H9 (cell line): ENCODE measurements around the gene SLC12A8. TPM values are rescaled to one million over a fixed set of nuclear protein-coding genes. Genes with fewer than 3 reads are reported as not detected.

ENCODE experiments used
- DNase-seq: peaks from one replicate; pipeline ENCODE4 v3.0.0-alpha.2; 2017
- H2AFZ ChIP-seq: one replicate; pipeline ENCODE4 v1.6.1; 2013; ENCODE audit warnings: mild to moderate bottlenecking, low read length, control low read depth, moderate library complexity
- H2AK5ac ChIP-seq: 2 replicates; pipeline ENCODE4 v1.6.1; 2013; ENCODE audit warnings: low read length, control low read depth, mixed read lengths; ENCODE audit not compliant: insufficient read length
- H2BK120ac ChIP-seq: one replicate; pipeline ENCODE4 v1.6.1; 2013; ENCODE audit warnings: low read depth, mild to moderate bottlenecking, low read length, control low read depth, inconsistent platforms; ENCODE audit not compliant: poor library complexity, severe bottlenecking
- H2BK12ac ChIP-seq: 2 replicates; pipeline ENCODE4 v1.6.1; 2013; ENCODE audit warnings: low read length, control low read depth, mixed read lengths, low read depth; ENCODE audit not compliant: insufficient read length
- H2BK15ac ChIP-seq: 2 replicates; pipeline ENCODE4 v1.6.1; 2013; ENCODE audit warnings: low read depth, low read length, control low read depth
- H2BK20ac ChIP-seq: one replicate; pipeline ENCODE4 v1.6.1; 2013; ENCODE audit warnings: low read depth, mild to moderate bottlenecking, low read length, control low read depth, inconsistent platforms; ENCODE audit not compliant: poor library complexity, severe bottlenecking
- H2BK5ac ChIP-seq: 2 replicates; pipeline ENCODE4 v1.6.1; 2013; ENCODE audit warnings: low read length, control low read depth, mixed read lengths; ENCODE audit not compliant: insufficient read length
- H3K14ac ChIP-seq: 2 replicates; pipeline ENCODE4 v1.6.1; 2013; ENCODE audit warnings: low read length, control low read depth; ENCODE audit not compliant: insufficient read depth
- H3K18ac ChIP-seq: 2 replicates; pipeline ENCODE4 v1.6.1; 2013; ENCODE audit warnings: low read depth, mild to moderate bottlenecking, mixed read lengths, low read length, control low read depth; ENCODE audit not compliant: insufficient read length
- H3K23ac ChIP-seq: 2 replicates; pipeline ENCODE4 v1.6.1; 2013; ENCODE audit warnings: low read length, control low read depth, mixed read lengths, low read depth; ENCODE audit not compliant: insufficient read length
- H3K23me2 ChIP-seq: 2 replicates; pipeline ENCODE4 v1.6.1; 2013; ENCODE audit warnings: low read depth, mild to moderate bottlenecking, mixed read lengths, low read length, control low read depth; ENCODE audit not compliant: insufficient read length, poor library complexity, severe bottlenecking
- H3K27ac ChIP-seq: 2 replicates; pipeline ENCODE4 v1.5.1; 2013; ENCODE audit warnings: low read length, control low read depth, mixed read lengths, low read depth; ENCODE audit not compliant: insufficient read length
- H3K27me3 ChIP-seq: 2 replicates; pipeline ENCODE4 v1.6.1; 2013; ENCODE audit warnings: low read length, control low read depth, inconsistent platforms; ENCODE audit not compliant: insufficient read depth
- H3K4ac ChIP-seq: 2 replicates; pipeline ENCODE4 v1.6.1; 2013; ENCODE audit warnings: low read depth, mild to moderate bottlenecking, control low read depth, inconsistent platforms, low read length, moderate library complexity
- H3K4me1 ChIP-seq: 2 replicates; pipeline ENCODE4 v1.6.1; 2013; ENCODE audit warnings: low read length, control low read depth, inconsistent platforms; ENCODE audit not compliant: insufficient read depth
- H3K4me2 ChIP-seq: 2 replicates; pipeline ENCODE4 v1.6.1; 2013; ENCODE audit warnings: low read length, control low read depth, mixed read lengths; ENCODE audit not compliant: insufficient read length, insufficient read depth
- H3K56ac ChIP-seq: 2 replicates; pipeline ENCODE4 v1.6.1; 2013; ENCODE audit warnings: low read depth, mild to moderate bottlenecking, mixed read lengths, low read length, control low read depth; ENCODE audit not compliant: insufficient read length
- H3K79me1 ChIP-seq: 2 replicates; pipeline ENCODE4 v1.6.1; 2013; ENCODE audit warnings: low read depth, mild to moderate bottlenecking, moderate library complexity, low read length, control low read depth, inconsistent platforms; ENCODE audit not compliant: insufficient read depth, poor library complexity, severe bottlenecking
- H3K79me2 ChIP-seq: 2 replicates; pipeline ENCODE4 v1.6.1; 2013; ENCODE audit warnings: low read length, control low read depth, inconsistent platforms; ENCODE audit not compliant: insufficient read depth
- H3K9ac ChIP-seq: 2 replicates; pipeline ENCODE4 v1.6.1; 2013; ENCODE audit warnings: low read length, control low read depth, mixed read lengths; ENCODE audit not compliant: insufficient read length; ENCODE audit errors: extremely low read depth
- H3K9me3 ChIP-seq: one replicate; pipeline ENCODE4 v1.6.1; 2013; ENCODE audit warnings: low read depth, low read length, inconsistent platforms; ENCODE audit not compliant: control insufficient read depth
- H3T11ph ChIP-seq: one replicate; pipeline ENCODE4 v1.6.1; 2013; ENCODE audit warnings: mild to moderate bottlenecking, low read length, control low read depth, inconsistent platforms
- H4K20me1 ChIP-seq: one replicate; pipeline ENCODE4 v1.6.1; 2013; ENCODE audit not compliant: control insufficient read depth, insufficient read length, insufficient read depth
- H4K5ac ChIP-seq: 2 replicates; pipeline ENCODE4 v1.6.1; 2013; ENCODE audit warnings: low read depth, mild to moderate bottlenecking, mixed read lengths, low read length, control low read depth; ENCODE audit not compliant: insufficient read length
- H4K8ac ChIP-seq: replicated peaks from 2 replicates; pipeline ENCODE4 v1.6.1; 2013; ENCODE audit warnings: low read length, control low read depth, mixed read lengths, low read depth; ENCODE audit not compliant: insufficient read length
- H4K91ac ChIP-seq: 2 replicates; pipeline ENCODE4 v1.6.1; 2013; ENCODE audit warnings: low read depth, mild to moderate bottlenecking, moderate library complexity, mixed read lengths, low read length, control low read depth; ENCODE audit not compliant: insufficient read length
- H3K27ac Mint-ChIP-seq, 3 experiments: 2 replicates in 2 of 3; 3 replicates in 1 of 3; pipeline ENCODE4 v1.8.0; 2020 to 2021; ENCODE audit warnings: mixed read lengths in 3 of 3, mild to moderate bottlenecking in 1 of 3, moderate library complexity in 1 of 3
- H3K27me3 Mint-ChIP-seq: 2 replicates; pipeline ENCODE4 v1.8.0; 2021; ENCODE audit warnings: low read depth, mild to moderate bottlenecking, moderate library complexity, mixed read lengths
- H3K36me3 Mint-ChIP-seq, 3 experiments: 2 replicates in 2 of 3; 3 replicates in 1 of 3; pipeline ENCODE4 v1.8.0; 2020 to 2021; ENCODE audit warnings: low read depth in 3 of 3, mixed read lengths in 3 of 3; ENCODE audit not compliant: insufficient read depth in 1 of 3
- H3K4me1 Mint-ChIP-seq, 2 experiments: 2 replicates each; pipeline ENCODE4 v1.8.0; 2020; ENCODE audit warnings: mixed read lengths in 2 of 2
- H3K4me3 Mint-ChIP-seq, 2 experiments: 2 replicates in 1 of 2; 3 replicates in 1 of 2; pipeline ENCODE4 v1.8.0; 2020 to 2021; ENCODE audit warnings: mild to moderate bottlenecking in 2 of 2, mixed read lengths in 2 of 2, moderate library complexity in 1 of 2
- H3K9me3 Mint-ChIP-seq, 2 experiments: 2 replicates in 1 of 2; 3 replicates in 1 of 2; pipeline ENCODE4 v1.8.0; 2020; ENCODE audit warnings: mild to moderate bottlenecking in 2 of 2, mixed read lengths in 2 of 2, moderate library complexity in 1 of 2
- WGBS: extraction: QIAGEN DNeasy Blood & Tissue Kit; methylation state at CpG from one replicate; pipeline ENCODE4 v1.1.7; 2013; ENCODE audit warnings: missing lambda C conversion rate, low lambda C conversion rate, mixed read lengths; ENCODE audit not compliant: insufficient read length; ENCODE audit errors: extremely low coverage; 5-methylcytosine and 5-hydroxymethylcytosine counted together
- total RNA-seq: library from RNA; stranded (reverse); gene quantifications from 2 replicates; pipeline ENCODE4 v1.2.1, GENCODE V29; 2021
- TF ChIP-seq, protein P1 (sequence below): fragments of 200-600 bp; sonication (generic); conservative IDR thresholded peaks from 3 replicates; pipeline ENCODE4 v1.8.0; 2021; ENCODE audit warnings: antibody characterized with exemption, mild to moderate bottlenecking

The SLC12A8 gene
- total RNA-seq, 1 experiment from 2014 or later = 8.2 TPM

DNA sequence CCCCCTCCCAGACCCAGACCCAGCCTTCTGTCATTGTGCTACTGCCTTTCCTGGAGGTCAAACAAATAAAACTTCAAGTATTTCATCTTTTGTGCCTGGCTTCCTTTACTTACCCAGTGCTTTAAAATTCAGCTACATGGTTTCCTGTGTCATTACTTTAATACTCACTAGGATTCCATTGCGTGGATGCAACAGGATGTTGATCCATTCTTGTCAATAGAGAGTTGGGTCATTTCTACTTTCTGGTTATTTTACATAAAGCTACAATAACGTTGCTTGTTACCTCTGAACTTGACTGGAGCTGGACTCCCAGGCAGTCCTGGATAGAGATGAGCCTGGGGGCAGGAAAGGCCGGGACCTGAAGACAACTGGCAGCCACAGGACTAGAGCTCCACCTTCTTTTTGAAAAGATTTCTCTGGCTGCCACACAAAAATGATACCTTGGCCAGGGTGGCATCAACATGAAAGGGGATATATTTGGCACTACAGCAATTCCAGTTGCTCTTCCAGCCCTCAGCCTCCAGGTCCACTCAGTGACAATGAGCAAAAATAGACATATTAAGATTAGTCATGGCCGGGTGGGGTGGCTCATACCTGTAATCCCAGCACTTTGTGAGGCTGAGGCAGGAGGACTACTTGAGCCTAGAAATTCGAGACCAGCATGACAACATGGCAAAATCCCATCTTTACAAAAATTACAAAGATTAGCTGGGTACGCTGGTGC is 133.4 kb downstream of the SLC12A8 start:
- Histone ChIP-seq H2BK5ac (no peak overlapping the region), H4K8ac (no peak overlapping the region), H3K23me2 (no peaks in the 10 kb centered on the region), H3K4ac (no peak overlapping the region), H3K23ac (no peak overlapping the region), H2BK20ac (no peak overlapping the region), H3K79me1 (no peaks in the 10 kb centered on the region), H3T11ph (no peak overlapping the region), H2BK120ac (no peak overlapping the region), H3K79me2 (no peaks in the 10 kb centered on the region), H2BK15ac (no peak overlapping the region), H3K14ac (no peak overlapping the region), H3K27me3 (no peaks in the 10 kb centered on the region), H3K9me3 (no peaks in the 10 kb centered on the region), H2AK5ac (no peak overlapping the region), H3K4me1 (no peaks in the 10 kb centered on the region; the same call in 1 of the 2 replicates), H2BK12ac (no peak overlapping the region), H3K27ac (no peak overlapping the region), H3K9ac (no peak overlapping the region), H3K56ac (no peak overlapping the region), H4K5ac (no peak overlapping the region), H4K20me1 (no peaks in the 10 kb centered on the region), H3K4me2 (no peak overlapping the region), H3K18ac (no peak overlapping the region), H4K91ac (no peak overlapping the region), H2AFZ (no peak overlapping the region)
- no peaks in the 10 kb centered on the region for H3K9me3 Mint-ChIP-seq
- no peak overlapping the region for H3K4me3 Mint-ChIP-seq
- DNase-seq = no peak
- peaks cover 19 to 24% of the 10 kb centered on the region in 2 experiments for H3K4me1 Mint-ChIP-seq
- peaks cover 2 to 8% (median 8%) of the 10 kb centered on the region in 3 experiments; a peak in 5 of 7 replicates for H3K36me3 Mint-ChIP-seq
- H3K27me3 Mint-ChIP-seq = no peaks in the 10 kb centered on the region
- WGBS = no CpG with 5 or more reads among the region's 6 CpGs
- H3K27ac Mint-ChIP-seq = peak overlapping the region in 1 of 3 experiments; percentile 54; a peak in 2 of 7 replicates
- TF ChIP-seq, protein P1, sequence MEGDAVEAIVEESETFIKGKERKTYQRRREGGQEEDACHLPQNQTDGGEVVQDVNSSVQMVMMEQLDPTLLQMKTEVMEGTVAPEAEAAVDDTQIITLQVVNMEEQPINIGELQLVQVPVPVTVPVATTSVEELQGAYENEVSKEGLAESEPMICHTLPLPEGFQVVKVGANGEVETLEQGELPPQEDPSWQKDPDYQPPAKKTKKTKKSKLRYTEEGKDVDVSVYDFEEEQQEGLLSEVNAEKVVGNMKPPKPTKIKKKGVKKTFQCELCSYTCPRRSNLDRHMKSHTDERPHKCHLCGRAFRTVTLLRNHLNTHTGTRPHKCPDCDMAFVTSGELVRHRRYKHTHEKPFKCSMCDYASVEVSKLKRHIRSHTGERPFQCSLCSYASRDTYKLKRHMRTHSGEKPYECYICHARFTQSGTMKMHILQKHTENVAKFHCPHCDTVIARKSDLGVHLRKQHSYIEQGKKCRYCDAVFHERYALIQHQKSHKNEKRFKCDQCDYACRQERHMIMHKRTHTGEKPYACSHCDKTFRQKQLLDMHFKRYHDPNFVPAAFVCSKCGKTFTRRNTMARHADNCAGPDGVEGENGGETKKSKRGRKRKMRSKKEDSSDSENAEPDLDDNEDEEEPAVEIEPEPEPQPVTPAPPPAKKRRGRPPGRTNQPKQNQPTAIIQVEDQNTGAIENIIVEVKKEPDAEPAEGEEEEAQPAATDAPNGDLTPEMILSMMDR = no peak
